WTC11 (cell line): Measurements from ENCODE around the gene RPL21.

Source experiments
- ATF2 ChIP-seq: sonication (generic); formaldehyde crosslinking; IDR thresholded peaks from 2 replicates; pipeline ENCODE4 v1.8.1; 2022; ENCODE audit warnings: low read depth, missing genetic modification reagents, borderline replicate concordance
- ATF3 ChIP-seq: sonication (generic); formaldehyde crosslinking; conservative IDR thresholded peaks from 2 replicates; pipeline ENCODE4 v1.8.1; 2022; ENCODE audit warnings: mild to moderate bottlenecking, missing genetic modification reagents
- ATF6 ChIP-seq: sonication (generic); formaldehyde crosslinking; IDR thresholded peaks from 2 replicates; pipeline ENCODE4 v1.8.1; 2023; ENCODE audit warnings: mild to moderate bottlenecking, missing genetic modification reagents
- CBFB ChIP-seq: sonication (generic); formaldehyde crosslinking; IDR thresholded peaks from 2 replicates; pipeline ENCODE4 v1.8.1; 2022; ENCODE audit warnings: mild to moderate bottlenecking, low read depth, missing genetic modification reagents
- CTCF ChIP-seq: fragments of 200-600 bp; IDR thresholded peaks from 2 replicates; pipeline ENCODE4 v1.8.0; 2022; ENCODE audit warnings: antibody characterized with exemption
- ERG ChIP-seq: fragments of 250-450 bp; sonication (Bioruptor Pico); IDR thresholded peaks from 2 replicates; pipeline ENCODE4 v1.8.0; 2021; ENCODE audit warnings: mild to moderate bottlenecking
- GABPB1 ChIP-seq: sonication (generic); formaldehyde crosslinking; IDR thresholded peaks from 2 replicates; pipeline ENCODE4 v1.8.1; 2023; ENCODE audit warnings: mild to moderate bottlenecking, missing genetic modification reagents
- JUN ChIP-seq: sonication (generic); formaldehyde crosslinking; IDR thresholded peaks from 2 replicates; pipeline ENCODE4 v1.8.0; 2023; ENCODE audit warnings: mild to moderate bottlenecking, missing genetic modification reagents
- MAX ChIP-seq: sonication (generic); formaldehyde crosslinking; IDR thresholded peaks from 2 replicates; pipeline ENCODE4 v1.8.0; 2022; ENCODE audit warnings: mild to moderate bottlenecking, missing genetic modification reagents
- MYBL2 ChIP-seq: sonication (generic); formaldehyde crosslinking; IDR thresholded peaks from 2 replicates; pipeline ENCODE4 v1.8.1; 2023; ENCODE audit warnings: mild to moderate bottlenecking, moderate library complexity, missing genetic modification reagents
- NFE2L1 ChIP-seq: sonication (generic); formaldehyde crosslinking; IDR thresholded peaks from 2 replicates; pipeline ENCODE4 v1.8.1; 2023; ENCODE audit warnings: missing genetic modification reagents
- NR3C1 ChIP-seq: sonication (generic); formaldehyde crosslinking; conservative IDR thresholded peaks from 2 replicates; pipeline ENCODE4 v1.8.1; 2023; ENCODE audit warnings: low read depth, mild to moderate bottlenecking, missing genetic modification reagents
- USF1 ChIP-seq: sonication (generic); formaldehyde crosslinking; IDR thresholded peaks from 2 replicates; pipeline ENCODE4 v1.8.0; 2022; ENCODE audit warnings: mild to moderate bottlenecking, missing genetic modification reagents
- ZNF532 ChIP-seq: fragments of 250-450 bp; sonication (Bioruptor Pico); IDR thresholded peaks from 2 replicates; pipeline ENCODE4 v1.9.0; 2021; ENCODE audit warnings: mild to moderate bottlenecking, borderline replicate concordance

GRCh38 chr13:27271570-27272096 lies 20.3 kb downstream of the RPL21 start:
- TF ChIP-seq MAX (CRISPR knock-in tag) (no peak), ATF3 (no peak), MYBL2 (CRISPR knock-in tag) (no peak), NFE2L1 (no peak), CTCF (no peak), CBFB (CRISPR knock-in tag) (no peak), ATF6 (CRISPR knock-in tag) (no peak), USF1 (CRISPR knock-in tag) (no peak), JUN (no peak), GABPB1 (no peak), ZNF532 (CRISPR knock-in tag) (no peak), ATF2 (CRISPR knock-in tag) (no peak), NR3C1 (CRISPR knock-in tag) (no peak), ERG (CRISPR knock-in tag) (no peak)
